Smooth muscle cell (in vitro differentiated cells): ENCODE data around the gene NOL6. TPM values are rescaled to one million over a fixed set of nuclear protein-coding genes. Genes with fewer than 3 reads are reported as not detected.
A peak's percentile ranks its signal among the peaks of the same experiment; 100 is the strongest.

ENCODE experiments used
- DNase-seq: peaks from one replicate; lab custom pipeline; 2025; ENCODE audit not compliant: unreplicated experiment; lab: John Stamatoyannopoulos, UW
- H2AFZ ChIP-seq: fragments of 200-600 bp; sonication (generic); 2 replicates; pipeline ENCODE4 v1.6.0; 2016; ENCODE audit warnings: antibody characterized with exemption, low read depth, mild to moderate bottlenecking
- H3F3A ChIP-seq: fragments of 200-600 bp; sonication (generic); 2 replicates; pipeline ENCODE4 v1.6.0; 2017; ENCODE audit warnings: antibody characterized with exemption, low read depth
- H3K27ac ChIP-seq: fragments of 200-600 bp; sonication (generic); 2 replicates; pipeline ENCODE4 v1.5.1; 2016; ENCODE audit warnings: low read depth, mild to moderate bottlenecking
- H3K27me3 ChIP-seq: fragments of 200-600 bp; sonication (generic); 2 replicates; pipeline ENCODE4 v1.6.1; 2016; ENCODE audit warnings: low read depth, mild to moderate bottlenecking
- H3K36me3 ChIP-seq: fragments of 200-600 bp; sonication (generic); 2 replicates; pipeline ENCODE4 v1.5.1; 2016; ENCODE audit warnings: low read depth
- H3K4me1 ChIP-seq: fragments of 200-600 bp; sonication (generic); 2 replicates; pipeline ENCODE4 v1.5.1; 2016; ENCODE audit warnings: low read depth
- H3K4me2 ChIP-seq: fragments of 200-600 bp; sonication (generic); 2 replicates; pipeline ENCODE4 v1.6.0; 2016; ENCODE audit warnings: mild to moderate bottlenecking
- H3K4me3 ChIP-seq: fragments of 200-600 bp; sonication (generic); 2 replicates; pipeline ENCODE4 v1.5.1; 2016; ENCODE audit warnings: mild to moderate bottlenecking
- H3K79me2 ChIP-seq: fragments of 200-600 bp; sonication (generic); 2 replicates; pipeline ENCODE4 v1.6.0; 2016; ENCODE audit warnings: low read depth, mild to moderate bottlenecking
- H3K9ac ChIP-seq: fragments of 200-600 bp; sonication (generic); 2 replicates; pipeline ENCODE4 v1.6.0; 2016; ENCODE audit warnings: low read depth
- H3K9me3 ChIP-seq: fragments of 200-600 bp; sonication (generic); replicated peaks from 2 replicates; pipeline ENCODE4 v1.5.1; 2016; ENCODE audit warnings: low read depth
- H4K20me1 ChIP-seq: fragments of 200-600 bp; sonication (generic); 2 replicates; pipeline ENCODE4 v1.6.0; 2016; ENCODE audit warnings: low read depth
- WGBS: methylation state at CpG from one replicate; pipeline ENCODE4 v1.1.7; 2016; ENCODE audit warnings: low lambda C conversion rate; 5-methylcytosine and 5-hydroxymethylcytosine counted together
- polyA plus RNA-seq: library from polyadenylated mRNA; unstranded; fragments of >200 nt; fragmentation: Nextera tagmentation; extraction: Ambion mirVana; gene quantifications from 2 replicates; pipeline ENCODE4 v1.2.1, GENCODE V29; 2016
- total RNA-seq: library from RNA; depleted of rRNA; stranded (reverse); fragments of >200 nt; gene quantifications from 2 replicates; pipeline ENCODE4 v1.2.3, GENCODE V29; 2014
- TF ChIP-seq, protein P1 (sequence below): fragments of 200-600 bp; sonication (generic); IDR thresholded peaks from 2 replicates; pipeline ENCODE4 v1.5.1; 2017; ENCODE audit warnings: borderline replicate concordance, mild to moderate bottlenecking, antibody characterized with exemption; ENCODE audit not compliant: insufficient read depth, poor library complexity, severe bottlenecking

NOL6 gene
- total and polyA plus RNA-seq, 2 experiments from 2014 or later, result 23.0 to 23.4 TPM

DNA sequence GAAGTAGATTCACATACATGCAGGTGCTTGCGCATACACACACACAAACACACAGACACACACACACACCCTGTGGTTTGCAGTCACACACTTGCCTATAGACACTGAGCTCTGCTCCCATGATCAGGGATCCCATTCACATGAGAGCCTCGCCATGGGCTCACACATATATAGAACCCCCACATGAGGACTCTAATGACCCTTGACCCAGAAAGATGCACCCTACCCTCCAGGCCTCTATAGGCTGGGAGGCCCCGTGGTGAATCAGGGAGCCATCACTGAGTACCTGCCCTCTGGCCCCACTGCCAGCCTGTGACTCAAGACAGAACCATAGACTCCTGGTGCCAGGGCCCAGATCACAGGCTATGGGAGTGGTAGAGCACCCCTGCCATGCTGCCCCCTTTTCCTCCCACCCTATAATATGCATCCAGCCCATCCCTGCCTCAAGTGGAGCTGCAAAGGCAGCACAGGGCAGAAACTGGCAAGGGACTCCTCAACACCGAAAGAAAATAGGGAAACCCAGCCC is 23.0 kb downstream of the NOL6 start:
- no peak for DNase-seq
- Histone ChIP-seq H4K20me1 (no peaks in the 10 kb centered on the region), H3K27me3 (no peaks in the 10 kb centered on the region), H3K9ac (no peak overlapping the region), H3K36me3 (no peaks in the 10 kb centered on the region), H3K27ac (no peak overlapping the region), H3K4me2 (no peak overlapping the region), H3K4me1 (peaks cover 14% of the 10 kb centered on the region), H3K9me3 (no peaks in the 10 kb centered on the region), H3F3A (no peaks in the 10 kb centered on the region), H3K79me2 (no peaks in the 10 kb centered on the region), H3K4me3 (no peak overlapping the region), H2AFZ (no peak overlapping the region)
- WGBS, result 93% methylated on average over 4 of the region's 4 CpGs
- TF ChIP-seq, protein P1, sequence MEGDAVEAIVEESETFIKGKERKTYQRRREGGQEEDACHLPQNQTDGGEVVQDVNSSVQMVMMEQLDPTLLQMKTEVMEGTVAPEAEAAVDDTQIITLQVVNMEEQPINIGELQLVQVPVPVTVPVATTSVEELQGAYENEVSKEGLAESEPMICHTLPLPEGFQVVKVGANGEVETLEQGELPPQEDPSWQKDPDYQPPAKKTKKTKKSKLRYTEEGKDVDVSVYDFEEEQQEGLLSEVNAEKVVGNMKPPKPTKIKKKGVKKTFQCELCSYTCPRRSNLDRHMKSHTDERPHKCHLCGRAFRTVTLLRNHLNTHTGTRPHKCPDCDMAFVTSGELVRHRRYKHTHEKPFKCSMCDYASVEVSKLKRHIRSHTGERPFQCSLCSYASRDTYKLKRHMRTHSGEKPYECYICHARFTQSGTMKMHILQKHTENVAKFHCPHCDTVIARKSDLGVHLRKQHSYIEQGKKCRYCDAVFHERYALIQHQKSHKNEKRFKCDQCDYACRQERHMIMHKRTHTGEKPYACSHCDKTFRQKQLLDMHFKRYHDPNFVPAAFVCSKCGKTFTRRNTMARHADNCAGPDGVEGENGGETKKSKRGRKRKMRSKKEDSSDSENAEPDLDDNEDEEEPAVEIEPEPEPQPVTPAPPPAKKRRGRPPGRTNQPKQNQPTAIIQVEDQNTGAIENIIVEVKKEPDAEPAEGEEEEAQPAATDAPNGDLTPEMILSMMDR, result no peak

DNA sequence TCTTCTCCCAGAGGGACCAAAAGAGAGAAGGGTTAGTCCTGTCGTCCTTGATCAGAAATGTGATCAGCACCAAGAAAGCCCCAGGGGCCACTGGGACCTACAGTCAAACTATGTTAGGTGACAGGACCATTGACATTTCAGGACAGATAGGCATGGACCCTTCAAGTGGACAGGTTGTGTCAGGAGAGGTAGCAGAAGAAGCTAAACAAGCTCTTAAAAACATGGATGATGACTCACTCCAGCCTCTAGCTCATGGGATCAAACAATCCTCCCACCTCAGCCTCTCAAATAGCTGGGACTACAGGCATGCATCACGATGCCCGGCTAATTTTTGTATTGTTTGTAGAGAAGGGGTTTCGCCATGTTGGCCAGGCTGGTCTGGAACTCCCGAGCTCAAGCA is 24.0 kb downstream of the NOL6 start:
- Histone ChIP-seq H3F3A (no peaks in the 10 kb centered on the region), H3K4me2 (no peak overlapping the region), H2AFZ (no peak overlapping the region), H3K9ac (no peak overlapping the region), H3K4me1 (peaks cover 20% of the 10 kb centered on the region), H3K27ac (no peak overlapping the region), H4K20me1 (no peaks in the 10 kb centered on the region), H3K9me3 (no peaks in the 10 kb centered on the region), H3K36me3 (no peaks in the 10 kb centered on the region), H3K27me3 (no peaks in the 10 kb centered on the region), H3K79me2 (no peaks in the 10 kb centered on the region), H3K4me3 (no peak overlapping the region)
- TF ChIP-seq, protein P1, result no peak
- no peak for DNase-seq
- WGBS, result 91% methylated on average over 5 of the region's 5 CpGs

DNA sequence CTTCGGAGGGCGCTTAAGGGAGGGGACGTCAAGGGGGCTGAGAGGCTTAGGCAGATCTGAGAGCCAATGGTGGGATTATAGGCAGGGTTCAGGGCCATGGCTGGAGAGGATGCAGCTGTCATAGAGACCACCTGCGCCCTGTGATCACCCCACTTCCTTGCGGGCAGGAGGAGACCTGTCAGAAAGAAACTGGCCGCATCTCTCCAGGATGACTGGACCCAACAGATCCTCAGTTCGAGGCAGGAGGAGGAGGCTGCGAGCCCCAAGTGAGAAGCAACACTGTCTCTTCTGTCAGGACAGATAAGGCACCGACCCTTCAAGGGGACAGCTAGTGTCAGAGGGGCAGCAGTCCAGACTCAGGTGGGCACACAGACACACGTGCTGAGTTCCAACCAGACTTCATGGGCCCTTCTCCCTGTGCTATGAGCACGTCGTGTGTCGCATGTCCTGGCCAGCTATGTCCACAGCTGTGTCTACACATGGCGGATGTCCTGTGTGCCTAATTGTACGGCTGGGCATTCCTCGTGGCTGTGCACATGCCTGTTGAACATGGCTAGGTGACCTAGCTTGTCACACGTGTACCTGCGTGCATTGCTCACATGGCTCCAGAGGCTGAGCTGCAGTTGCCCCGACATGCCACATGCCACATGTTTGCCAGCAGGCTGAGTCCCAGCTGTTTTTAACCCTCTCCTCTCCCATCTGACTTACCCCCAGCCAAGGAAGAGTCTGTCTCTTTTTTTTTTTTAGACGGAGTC is 25.7 kb downstream of the NOL6 start:
- no peak overlapping the region for H3K27ac ChIP-seq
- no peaks in the 10 kb centered on the region for H3K27me3 ChIP-seq
- 50% methylated on average over 20 of the region's 20 CpGs for WGBS
- no peak overlapping the region for H2AFZ ChIP-seq
- TF ChIP-seq, protein P1, result no peak
- no peaks in the 10 kb centered on the region for H3K36me3 ChIP-seq
- no peak overlapping the region for H3K9ac ChIP-seq
- H3K4me1 ChIP-seq, result peaks cover 17% of the 10 kb centered on the region
- H4K20me1 ChIP-seq, result no peaks in the 10 kb centered on the region
- no peaks in the 10 kb centered on the region for H3K79me2 ChIP-seq
- H3K4me3 ChIP-seq, result peak overlapping the region; percentile 55
- no peak for DNase-seq
- H3K4me2 ChIP-seq, result peak overlapping the region; percentile 91
- no peaks in the 10 kb centered on the region for H3F3A ChIP-seq
- no peaks in the 10 kb centered on the region for H3K9me3 ChIP-seq
